ENCODE data around the gene PNMA1.
"Not testable (repeated sequence)": the region's sequence is repeated elsewhere in the genome, so short reads cannot be mapped to it uniquely, and the experiment has no call there.

The PNMA1 gene

DNA sequence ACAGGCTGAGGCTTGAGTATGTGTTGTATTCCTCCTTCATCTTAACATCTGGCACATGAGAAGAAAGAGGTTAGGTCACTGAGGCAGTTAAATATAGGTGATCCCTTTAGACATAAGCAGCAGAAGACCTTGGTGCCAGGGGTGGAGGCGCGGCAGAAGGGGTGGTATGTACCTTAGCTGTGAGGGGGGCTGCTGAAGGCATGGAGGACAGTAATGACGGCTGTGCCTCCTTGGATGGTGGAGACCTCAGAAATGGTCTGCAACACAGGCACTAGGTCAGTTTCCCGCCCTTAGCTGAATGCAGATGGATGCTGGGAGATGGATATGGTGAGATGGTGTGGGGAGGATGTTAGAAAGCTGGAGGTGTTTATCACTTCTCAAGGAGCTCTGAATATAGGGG is 1.5 kb upstream of the PNMA1 start:
- no peak for DNase-seq

DNA sequence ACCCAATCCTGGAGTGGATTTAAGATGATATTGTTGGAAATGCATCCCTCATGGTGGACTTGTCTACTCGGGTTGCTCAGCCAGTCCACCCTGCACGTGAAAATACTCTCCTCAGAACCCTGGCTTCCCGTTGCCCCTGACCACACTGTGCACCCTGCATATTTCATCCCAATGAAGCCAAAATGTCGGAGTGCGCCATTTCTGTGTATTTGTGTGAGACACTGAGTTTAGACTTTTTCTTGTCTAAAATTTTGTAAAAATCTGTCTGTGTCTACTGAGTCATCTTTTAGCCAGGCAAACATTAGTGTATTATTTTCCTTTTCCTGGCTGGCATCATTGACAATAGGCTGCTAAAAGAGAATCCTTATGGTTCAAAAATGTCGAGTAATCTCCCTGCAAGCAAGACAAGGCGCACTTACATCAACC is 485 bp upstream of the PNMA1 start:
- no peak for DNase-seq

DNA sequence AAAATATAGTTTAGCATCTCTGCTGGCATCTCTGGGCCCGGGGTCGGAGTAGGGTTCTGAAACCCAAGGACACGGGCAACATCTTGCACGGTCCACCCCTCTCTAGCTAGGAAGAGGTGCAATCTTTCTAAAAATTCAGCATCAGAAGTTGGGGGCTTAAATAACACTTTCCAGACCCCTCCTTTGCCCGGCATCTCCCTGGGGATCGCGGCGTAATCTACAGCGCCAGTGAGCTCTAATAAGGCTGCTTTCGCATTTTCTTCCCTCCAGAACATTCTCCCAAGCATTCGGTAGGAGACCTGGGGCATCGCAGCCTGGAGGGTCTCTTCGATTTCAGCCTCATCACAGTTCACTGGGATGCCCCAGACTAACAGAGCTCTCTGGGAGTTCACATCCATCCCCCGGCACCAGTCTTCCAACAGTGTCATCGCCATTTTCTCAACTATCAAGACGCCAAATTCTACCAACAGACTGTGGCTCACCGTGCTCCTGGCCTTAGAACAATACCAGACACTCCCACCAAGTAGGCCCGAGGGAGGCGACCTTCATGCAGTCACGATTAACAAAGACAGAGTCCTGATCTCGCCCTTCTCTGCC is 880 bp downstream of the PNMA1 start:
- no peak for DNase-seq

DNA sequence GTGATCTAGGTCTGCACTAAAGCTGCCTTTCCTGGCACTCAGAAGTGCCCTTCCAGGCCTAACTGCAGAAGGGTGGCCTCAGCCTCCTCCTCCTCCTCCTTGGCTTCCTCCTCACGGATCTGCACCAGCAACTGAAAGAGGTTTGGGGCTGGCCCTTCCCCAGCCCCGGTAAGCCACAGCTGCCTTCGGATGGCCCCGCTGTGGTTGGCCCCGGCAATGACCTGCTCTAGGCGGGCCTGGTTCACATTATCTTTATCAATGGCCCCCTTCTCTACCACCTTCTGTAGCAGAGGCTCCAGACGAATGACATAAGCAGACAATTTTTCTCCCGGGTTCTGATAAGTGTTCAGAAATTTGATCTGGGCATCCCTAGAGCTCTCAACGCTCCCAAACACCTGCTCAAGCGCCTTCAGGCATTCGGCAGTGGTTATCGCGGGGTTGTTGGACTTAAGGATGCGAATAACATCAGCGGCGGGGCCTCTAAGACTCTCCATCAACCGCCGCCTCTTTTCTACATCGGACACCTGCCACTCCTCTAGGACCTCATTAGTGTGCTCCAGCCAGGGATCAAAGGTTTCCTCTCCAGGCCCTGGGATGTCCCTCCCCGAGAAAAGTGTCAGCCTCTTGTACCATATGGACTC is 1.5 kb downstream of the PNMA1 start:
- DNase-seq, result peak; percentile 16 to 47

DNA sequence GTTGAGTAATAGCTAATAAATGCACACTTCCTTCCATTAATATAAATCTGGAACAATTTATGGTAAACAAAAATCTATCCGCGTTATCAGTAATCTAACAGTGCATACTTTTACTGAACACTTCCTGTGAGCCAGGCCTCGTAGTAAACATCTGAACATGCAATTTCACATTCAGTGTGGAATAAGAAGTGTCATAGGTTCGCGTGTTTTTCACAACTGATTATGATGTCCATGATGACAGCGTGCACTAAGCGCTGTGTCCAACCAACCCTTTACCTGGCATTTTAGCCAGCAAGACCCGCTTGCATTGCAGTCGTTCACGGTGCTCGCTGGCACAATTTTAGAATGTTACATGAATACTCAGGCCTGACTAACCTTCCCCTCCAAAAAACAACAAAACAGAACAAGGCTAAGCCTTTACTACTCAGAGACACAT is 2.1 kb downstream of the PNMA1 start:
- DNase-seq, result no peak

DNA sequence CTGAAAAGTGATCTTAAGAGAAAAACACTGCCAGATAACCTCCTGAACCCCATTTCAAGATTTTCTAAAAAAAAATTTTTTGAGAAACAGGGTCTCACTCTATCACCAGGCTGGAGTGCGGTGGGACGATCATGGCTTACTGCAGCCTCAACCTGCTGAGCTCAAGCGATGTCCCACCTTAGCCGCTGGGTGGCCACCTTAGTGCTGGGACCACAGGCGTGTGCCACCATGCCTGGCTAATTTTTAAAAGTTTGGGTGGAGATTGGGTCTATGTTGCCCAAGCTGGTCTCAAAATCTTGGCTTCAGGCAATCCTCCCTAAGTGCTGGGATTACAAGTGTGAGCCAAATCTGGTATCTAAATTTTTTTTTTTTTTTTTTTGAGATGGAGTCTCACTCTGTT is 3.4 kb downstream of the PNMA1 start:
- no peak for DNase-seq

DNA sequence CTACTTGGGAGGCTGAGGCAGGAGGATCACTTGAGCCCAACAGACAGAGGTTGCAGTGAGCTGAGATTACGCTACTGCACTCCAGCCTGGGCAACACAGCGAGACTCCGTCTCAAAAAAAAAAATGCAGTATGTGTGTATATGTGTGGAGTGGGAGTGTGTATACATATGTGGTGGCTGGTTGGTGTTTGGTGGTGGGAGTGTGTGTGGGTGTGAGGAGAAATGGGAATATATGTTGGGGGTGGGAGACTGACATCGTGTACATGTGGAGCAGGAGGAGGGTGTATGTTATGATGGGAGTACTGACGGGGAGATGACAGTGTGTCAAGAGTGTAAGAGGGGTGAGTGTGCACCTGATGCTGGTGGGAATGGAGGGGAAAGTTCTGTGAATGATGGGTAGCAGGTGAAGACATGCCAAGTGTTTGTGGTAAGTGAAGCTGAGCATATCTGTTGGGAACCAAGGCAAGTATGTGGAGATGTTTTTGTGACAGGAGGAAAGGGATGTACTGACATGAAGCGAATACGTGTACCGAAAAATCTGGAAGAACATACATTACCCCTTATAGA is 4.2 kb downstream of the PNMA1 start:
- DNase-seq, result no peak

DNA sequence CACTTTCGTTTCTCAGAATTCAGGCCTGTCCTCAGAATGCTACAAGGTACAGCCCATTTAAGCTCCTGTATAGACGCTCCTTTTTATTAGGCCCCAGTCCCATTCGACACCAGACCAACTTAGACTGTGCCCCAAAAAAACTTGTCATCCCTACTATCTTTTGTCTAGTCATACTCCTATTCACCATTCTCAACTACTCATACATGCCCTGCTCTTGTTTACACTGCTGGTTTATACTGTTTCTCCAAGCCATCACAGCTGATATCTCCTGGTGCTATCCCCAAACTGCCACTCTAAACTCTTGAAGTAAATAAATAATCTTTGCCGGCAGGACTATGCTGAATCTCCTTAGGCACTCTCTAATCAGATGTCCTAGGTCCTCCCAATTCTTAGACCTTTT is 6.1 kb downstream of the PNMA1 start:
- not testable (repeated sequence) for DNase-seq

DNA sequence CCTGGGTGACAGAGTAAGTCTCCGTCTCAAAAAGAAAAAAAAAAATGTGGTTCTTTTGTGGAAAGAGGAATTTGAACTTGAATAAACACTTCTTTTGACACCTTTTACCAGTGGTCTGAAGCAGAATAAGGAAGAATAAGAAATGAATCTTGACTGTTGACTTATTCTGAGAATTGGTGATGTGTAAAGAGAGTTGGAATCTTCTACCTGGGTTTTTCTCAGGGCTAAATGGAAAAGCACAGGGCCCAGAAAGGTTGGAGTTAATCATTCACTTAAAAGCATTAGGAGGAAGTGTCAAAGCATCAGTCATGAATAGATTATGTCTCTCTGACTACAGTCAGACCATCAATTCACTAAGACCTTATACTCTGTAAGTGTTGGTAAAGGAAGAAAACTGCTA is 13.9 kb downstream of the PNMA1 start:
- no peak for DNase-seq

DNA sequence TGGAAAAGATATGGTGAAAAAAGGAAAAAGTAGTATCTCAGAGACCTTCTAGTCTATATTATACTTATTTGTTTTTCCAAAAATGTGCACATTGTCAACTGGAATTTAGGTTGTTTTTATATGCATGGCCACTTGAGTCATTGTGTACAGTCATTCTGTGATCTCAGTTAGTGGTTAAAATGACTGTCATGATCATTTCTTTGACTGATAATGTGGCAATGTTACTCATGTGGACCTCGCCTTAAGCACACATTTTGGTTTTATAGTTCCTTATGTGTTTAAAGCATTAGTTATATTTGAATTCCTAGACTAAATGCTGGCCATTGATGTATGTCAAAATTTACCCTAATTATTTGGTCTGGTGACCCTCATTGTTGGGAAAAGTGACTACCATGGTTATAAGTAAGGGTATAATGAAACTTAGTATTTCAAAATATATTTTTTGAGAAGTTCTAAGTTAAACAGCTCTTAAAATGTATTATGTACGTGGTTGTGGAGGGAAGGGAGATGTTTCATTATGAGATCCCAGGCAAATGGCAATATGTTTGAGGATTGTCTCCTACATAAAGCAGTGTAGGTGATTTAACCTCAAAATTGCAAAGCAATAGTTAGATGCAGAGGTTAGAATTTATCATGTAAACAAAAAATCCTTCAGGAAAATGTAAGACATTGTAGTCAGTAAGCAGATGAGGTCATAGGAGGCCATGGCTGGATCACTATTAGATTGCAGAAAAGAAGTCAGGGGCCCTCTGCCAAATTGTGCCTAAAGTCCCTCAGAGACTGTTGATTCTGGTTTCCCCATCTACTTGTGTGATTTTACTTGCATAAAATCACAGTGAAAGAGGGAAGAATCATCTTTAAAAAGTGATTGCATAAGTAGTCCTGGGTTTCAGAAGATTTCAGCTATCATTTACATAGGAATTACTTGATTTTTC is 17.5 kb downstream of the PNMA1 start:
- peak; percentile 52 to 64 for DNase-seq

DNA sequence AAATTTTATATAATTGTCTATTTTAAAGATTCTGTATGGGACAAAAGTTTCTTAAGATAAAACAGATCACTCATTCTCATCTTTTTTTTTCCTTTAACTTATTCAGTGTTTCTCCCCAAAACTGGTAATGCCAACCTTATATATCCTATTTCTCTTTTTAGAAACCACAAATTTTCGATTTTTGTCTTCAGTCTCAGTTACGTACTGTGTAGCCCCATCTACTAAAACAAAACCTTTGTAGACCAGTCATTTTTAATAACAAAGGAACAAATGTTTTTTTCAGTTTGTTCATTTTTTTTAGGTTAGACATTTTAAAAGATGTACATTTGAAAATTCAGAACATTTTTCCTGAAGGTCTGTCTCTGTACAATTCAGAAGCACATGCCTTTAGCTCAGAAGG is 18.2 kb downstream of the PNMA1 start:
- no peak for DNase-seq

DNA sequence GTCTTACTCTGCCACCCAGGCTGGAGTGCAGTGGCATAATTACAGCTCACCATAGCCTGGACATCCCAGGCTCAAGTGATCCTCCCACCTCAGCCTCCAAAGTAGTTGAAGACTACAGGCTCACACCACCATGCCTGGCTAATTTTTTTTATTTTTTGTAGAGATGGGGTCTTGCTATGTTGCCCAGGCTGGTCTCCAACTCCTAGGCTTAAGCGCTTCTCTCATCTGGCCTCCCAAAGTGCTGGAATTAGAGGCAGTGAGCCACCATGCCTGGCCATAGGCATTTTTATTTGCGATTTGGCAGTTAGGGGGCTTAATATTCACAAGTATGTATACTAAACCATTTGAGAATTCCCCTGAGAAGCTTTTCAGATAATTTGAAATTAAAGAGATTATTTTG is 19.1 kb downstream of the PNMA1 start:
- DNase-seq, result no peak

DNA sequence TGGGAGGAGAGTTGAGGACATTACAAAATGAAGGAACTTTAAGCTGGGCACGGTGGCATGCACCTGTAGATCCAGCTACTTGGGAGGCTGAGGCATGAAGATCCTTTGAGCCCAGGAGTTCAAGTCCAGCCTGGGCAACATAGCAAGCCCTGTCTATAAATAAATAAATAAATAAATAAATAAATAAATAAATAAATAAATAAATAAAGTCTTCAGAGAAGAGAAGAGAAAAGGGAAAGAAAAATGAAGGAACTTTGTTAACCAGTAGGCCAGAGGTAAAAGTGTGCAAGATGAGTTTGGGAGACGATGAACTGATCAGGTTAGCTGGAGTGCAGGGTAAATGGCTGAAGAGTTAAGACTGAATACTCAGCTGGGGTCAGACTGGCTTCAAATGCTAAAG is 20.1 kb downstream of the PNMA1 start:
- DNase-seq, result no peak

DNA sequence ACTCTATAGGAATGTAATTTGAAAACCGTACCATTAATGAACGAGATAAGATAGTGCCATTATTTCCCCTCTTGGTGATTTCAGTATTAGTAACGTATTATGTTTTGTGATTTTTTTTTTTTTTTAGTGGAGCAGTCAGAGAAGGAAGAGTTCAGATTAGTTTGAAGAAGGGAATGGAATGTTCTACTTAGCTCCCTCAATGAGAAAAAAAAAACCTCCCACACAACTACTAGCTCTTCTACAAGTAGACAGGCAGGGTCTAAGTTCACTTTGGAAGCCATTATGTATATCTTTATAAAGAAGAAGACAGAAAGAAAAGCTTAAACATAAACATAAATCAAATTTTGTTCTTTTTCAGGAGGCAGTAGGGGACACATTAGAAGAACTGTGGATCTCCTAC is 27.3 kb downstream of the PNMA1 start:
- no peak for DNase-seq

DNA sequence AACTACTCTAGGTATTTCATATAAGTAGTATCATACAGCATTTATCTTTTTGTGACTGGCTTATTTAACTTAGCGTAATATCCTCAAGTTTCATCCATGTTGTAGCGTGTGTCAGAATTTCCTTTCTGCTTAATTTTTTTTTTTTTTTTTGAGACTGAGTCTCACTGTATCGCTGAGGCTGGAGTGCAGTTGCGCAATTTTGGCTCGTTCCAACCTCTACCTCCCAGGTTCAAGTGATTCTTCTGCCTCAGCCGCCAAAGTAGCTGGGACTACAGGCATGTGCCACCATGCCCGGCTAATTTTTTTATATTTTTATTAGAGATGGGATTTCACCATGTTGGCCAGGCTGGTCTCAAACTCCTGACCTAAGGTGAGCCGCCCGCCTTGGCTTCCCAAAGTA is 28.9 kb downstream of the PNMA1 start:
- no peak for DNase-seq

DNA sequence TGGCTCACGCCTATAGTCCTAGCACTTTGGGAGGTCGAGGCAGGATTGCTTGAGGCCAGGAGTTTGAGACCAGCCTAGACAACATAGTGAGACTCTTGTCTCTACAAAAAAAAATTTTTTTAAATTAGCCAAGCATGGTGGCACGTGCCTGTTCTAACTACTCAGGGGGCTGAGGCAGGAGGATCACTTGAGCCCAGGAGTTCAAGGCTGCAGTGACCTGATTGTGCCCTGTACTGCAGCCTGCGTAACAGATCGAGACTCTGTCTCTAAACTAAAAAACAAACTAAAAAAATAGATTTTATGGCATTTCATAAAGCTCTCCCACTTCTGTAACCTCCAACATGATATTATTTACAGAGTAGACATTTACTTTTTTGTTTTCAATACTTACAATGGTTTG is 29.6 kb downstream of the PNMA1 start:
- no peak for DNase-seq

DNA sequence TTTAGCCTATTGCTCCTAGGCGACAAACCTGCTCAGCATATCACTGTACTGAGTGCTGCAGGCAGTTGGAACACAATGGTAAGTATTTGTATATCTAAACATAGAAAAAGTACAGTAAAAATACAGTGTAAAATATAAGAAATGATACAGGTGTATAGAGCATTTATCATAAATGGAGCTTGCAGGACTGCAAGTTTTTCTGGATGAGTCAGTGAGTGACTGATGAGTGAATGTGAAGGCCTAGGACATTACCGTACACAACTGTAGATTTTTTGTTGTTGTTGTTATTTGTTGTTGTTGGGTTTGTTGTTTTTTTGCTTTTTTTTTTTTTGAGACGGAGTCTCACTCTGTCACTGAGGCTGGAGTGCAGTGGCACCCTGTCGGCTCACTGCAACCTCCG is 33.4 kb downstream of the PNMA1 start:
- no peak for DNase-seq

DNA sequence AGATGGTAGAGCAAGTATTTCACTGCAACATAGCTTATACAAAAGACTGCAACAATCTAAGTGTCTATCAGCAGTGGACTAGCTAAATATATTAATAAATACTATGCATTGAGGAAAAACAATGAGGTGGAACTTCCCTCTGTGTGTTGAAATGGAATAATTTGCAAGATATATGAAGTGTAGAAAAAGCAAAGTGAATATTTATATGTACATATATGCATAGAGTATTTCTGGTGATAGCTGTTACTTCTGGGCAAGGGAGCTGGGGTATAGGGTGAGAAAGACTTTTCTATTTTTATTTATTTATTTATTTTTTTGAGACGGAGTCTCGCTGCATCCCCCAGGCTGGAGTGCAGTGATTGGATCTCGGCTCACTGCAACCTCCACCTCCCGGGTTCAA is 35.5 kb downstream of the PNMA1 start:
- DNase-seq, result no peak

DNA sequence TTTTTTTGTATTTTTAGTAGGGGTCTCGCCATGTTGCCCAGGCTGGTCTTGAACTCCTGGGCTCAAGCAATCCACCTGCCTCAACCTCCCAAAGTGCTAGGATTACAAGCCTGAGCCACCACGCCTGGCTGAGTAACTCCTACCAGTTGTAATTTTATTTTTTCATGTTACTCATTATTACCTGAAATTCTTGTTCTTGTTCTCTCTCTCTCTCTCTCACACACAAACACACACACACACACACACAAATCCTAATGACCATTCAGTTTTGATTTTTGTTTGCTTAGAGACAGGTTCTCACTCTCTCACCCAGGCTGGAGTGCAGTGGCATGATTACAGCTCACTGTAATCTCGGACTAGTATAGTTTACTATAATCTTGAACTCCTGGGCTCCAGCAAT is 39.2 kb downstream of the PNMA1 start:
- no peak for DNase-seq

DNA sequence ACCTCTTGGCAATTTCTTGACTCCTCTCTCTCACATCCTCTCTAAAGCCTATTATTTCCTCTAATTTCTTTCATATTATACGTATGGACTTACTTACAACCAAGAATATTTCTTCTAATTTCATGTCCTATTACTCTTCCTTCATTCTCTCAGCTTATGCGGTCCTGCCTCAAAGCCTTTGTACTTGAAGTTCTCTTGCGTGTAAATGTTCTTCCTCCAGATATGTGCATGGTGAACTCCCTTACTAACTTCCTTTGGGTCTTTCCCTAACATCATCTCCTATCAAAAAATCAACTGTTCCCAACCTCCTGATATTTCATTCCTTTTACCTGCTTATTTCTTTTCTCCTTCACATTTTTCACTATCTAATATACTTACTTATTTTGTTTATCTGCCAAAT is 46.3 kb downstream of the PNMA1 start:
- no peak for DNase-seq

DNA sequence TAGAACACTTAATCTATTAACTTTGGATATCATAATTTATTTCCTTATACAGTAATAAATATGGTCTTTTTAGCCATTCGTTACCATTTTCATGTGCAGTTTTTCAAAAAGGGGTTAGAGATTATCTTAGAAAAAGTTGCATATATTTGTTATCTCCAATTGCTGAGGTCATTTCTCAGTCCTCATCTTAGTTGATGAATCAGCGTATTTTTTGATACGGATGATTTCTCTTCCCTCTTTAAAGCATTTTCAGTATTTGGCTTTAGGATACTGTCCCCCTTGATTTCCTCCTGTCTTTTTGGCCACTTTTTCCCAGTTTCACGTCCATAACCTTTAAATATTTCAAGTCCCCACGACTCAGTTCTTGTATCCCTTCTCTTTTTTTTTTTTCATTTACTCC is 47.6 kb downstream of the PNMA1 start:
- DNase-seq, result no peak

DNA sequence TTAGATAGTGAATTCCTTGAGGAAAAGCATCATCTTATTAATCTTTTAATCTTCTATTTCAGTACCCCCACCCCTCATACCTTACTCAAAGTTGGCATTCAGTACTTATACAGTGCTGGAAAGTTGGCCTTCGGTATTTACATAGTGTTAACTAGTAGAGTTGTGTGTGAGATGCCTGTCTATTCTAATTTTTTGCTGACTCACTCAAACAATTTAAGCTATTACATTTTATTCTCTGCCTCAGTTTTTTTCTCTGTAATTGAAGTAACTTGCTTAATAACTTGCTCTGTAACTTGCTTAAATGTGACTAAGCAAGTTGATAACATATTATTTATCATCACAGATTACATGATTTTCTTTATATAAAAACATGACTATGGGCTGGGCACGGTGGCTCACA is 49.1 kb downstream of the PNMA1 start:
- DNase-seq, result no peak

DNA sequence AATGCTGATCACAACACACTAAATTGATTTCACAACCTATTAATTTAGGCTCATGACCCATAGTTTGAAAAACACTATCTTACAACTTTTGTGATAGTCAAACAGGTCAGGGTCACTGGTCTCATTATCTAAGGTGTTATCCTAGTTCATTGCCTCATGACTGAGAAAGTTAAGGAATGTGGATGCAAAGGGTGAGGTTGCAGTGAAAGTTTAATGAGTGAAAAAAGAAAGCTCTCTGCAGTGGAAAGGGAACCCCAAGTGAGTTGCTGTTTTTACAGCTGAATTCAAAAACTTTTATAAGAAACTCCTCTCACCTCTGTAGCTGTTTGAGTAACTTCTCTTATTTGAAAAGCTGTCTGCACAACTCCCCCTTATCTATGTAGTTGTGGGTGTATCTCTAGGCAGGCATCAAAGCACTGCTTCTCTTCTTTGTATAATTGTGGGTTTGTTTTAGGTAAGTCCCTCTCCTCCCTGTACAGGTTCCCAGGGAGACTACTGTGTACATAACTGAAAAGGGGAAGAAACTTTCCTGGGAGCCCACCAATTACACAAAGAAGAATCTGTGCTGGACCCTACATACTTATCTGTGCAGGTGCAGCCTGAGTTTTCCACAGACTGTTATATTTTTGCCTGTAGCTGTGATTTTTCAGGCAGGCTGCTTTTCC is 50.5 kb downstream of the PNMA1 start:
- DNase-seq, result no peak

Measured in inflammatory macrophage (primary cell).